ENCODE data around the gene ERVK3-1.

Gene ERVK3-1

GRCh38 chr19:58350871-58351557 is 45.8 kb downstream of the ERVK3-1 start:
- TF ChIP-seq CTCF (IDR thresholded peaks at IDR 0.05), result no peak

- TF ChIP-seq CTCF (IDR thresholded peaks at IDR 0.05), result no peak
Measured at GRCh38 chr19:58351558-58351878, 46.3 kb downstream of the ERVK3-1 start.

GRCh38 chr19:58351990-58352755 is 47.0 kb downstream of the ERVK3-1 start:
- no peak for TF ChIP-seq CTCF (IDR thresholded peaks at IDR 0.05)

GRCh38 chr19:58352760-58353671 is 47.8 kb downstream of the ERVK3-1 start, which contains the start of gene A1BG:
A1BG (minus strand) TSS chr19:58353492; CDS start chr19:58353437, 55 bp downstream.
- no peak for TF ChIP-seq CTCF (IDR thresholded peaks at IDR 0.05)

DNA sequence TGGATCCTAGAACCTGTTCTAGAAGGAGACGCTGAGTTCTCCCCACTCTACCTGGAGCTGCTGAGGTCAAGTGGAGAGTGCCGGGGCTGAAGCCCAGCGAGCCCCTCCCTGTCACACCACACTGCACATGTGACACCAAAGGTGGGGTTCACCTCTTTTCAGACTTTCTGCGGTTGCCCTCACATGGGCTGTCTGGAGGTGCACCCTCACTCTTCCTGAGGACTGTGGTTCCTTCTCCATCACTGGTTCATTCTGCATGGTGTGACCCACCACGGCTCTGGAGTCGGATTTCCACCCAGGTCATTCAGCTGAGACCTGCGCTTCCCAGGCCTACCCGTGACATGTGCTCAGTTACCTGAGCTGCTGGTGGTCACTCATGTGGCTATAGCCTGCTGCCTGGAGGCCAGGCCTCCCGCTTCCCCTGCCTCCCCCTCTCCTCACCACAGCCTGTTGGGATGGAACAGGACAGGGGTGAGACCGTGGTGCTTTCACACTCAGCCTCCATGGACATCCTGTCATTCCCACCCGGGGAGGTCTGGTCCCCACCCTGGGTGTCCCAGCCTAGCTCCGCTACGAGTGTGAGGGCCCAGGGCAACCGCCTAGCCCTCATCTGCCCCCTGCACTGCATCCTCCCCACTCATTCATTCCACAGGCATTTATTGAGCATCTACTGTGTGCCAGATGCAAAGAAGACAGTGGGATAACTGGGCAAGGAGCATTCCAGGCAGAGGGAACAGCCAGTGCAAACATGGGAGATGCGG is 48.7 kb downstream of the ERVK3-1 start:
- no peak for TF ChIP-seq CTCF (IDR thresholded peaks at IDR 0.05)

DNA sequence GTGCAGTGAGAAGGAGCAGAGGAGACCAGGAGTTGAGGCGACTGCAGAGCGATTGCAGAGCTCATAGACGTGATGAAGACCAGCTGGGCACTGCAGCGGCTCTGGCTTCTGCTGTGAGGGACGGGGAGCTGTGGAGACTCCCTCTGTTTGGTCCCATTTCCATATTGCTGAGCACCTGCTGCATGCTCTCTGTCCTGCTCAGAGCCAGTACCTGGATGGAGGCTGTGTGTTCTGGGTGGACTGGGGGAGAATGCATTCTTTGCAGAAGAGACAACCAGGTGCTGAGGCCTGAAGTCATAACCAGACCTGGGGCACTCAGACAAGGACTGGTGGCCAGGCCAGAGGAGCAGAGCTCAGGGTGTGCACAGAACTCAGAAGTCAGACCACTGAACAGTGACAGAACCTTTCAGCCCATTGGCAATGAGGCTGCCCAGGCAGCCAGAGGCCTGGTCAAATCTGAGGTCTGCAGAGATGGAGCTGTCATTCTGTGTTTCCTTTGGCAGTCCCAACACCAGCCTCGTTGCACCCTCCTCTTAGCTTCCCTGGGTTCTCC is 49.4 kb downstream of the ERVK3-1 start:
- no peak for TF ChIP-seq CTCF (IDR thresholded peaks at IDR 0.05)

All from LNCAP (cell line).